ENCODE results near the gene TFCP2L1. TPM values are rescaled to one million over a fixed set of nuclear protein-coding genes. Genes with fewer than 3 reads are reported as not detected.
"Not testable (repeated sequence)": the region's sequence is repeated elsewhere in the genome, so short reads cannot be mapped to it uniquely, and the experiment has no call there.

The TFCP2L1 gene
- total RNA-seq, 2 experiments from 2014 or later, result 0.17 to 0.30 TPM

- Mint-ChIP-seq H3K9me3 (no peaks in the 10 kb centered on the region), H3K27ac (no peak overlapping the region), H3K27me3 (no peaks in the 10 kb centered on the region), H3K4me1 (ENCODE audit: low read depth) (no peaks in the 10 kb centered on the region), H3K36me3 (ENCODE audit: low read depth) (no peaks in the 10 kb centered on the region), H3K4me3 (no peak overlapping the region)
- no peak for ATAC-seq (ENCODE audit: poor library complexity)
- intact Hi-C loops (cut with DNase I, micrococcal nuclease), result no loop called here
- H3K9me3 ChIP-seq (ENCODE audit: control insufficient read depth in 1 of 2, insufficient read depth in 1 of 2, low read length in 2 of 2), result no peaks in the 10 kb centered on the region
- ChIA-PET POLR2A (no interaction called here), CTCF (no interaction called here)
- H3K4me1 ChIP-seq (ENCODE audit: insufficient read depth, low read length), result no peaks in the 10 kb centered on the region
- H3K27me3 ChIP-seq (ENCODE audit: control insufficient read depth in 1 of 2, insufficient read depth in 2 of 2, low read length in 2 of 2), result no peaks in the 10 kb centered on the region
- no peak overlapping the region for H3K27ac ChIP-seq (ENCODE audit: low read depth in 1 of 2, low read length in 2 of 2)
- TF ChIP-seq CTCF (IDR thresholded peaks at IDR 0.05), result no peak
- no peaks in the 10 kb centered on the region for H3K36me3 ChIP-seq (ENCODE audit: insufficient read depth, low read length)
- no peak for DNase-seq
- H3K4me3 ChIP-seq (ENCODE audit: low read length), result no peak overlapping the region
These were observed 32.0 kb upstream of the TFCP2L1 start for GRCh38 chr2:121316986-121317385.

GRCh38 chr2:121313701-121314100 is 28.7 kb upstream of the TFCP2L1 start:
- POLR2A ChIA-PET; DNase-seq; H3K9me3 Mint-ChIP-seq; H3K27me3 ChIP-seq (ENCODE audit: control insufficient read depth in 1 of 2, insufficient read depth in 2 of 2, low read length in 2 of 2); H3K36me3 Mint-ChIP-seq (ENCODE audit: low read depth); H3K4me3 ChIP-seq (ENCODE audit: low read length); H3K4me1 ChIP-seq (ENCODE audit: insufficient read depth, low read length); H3K9me3 ChIP-seq (ENCODE audit: control insufficient read depth in 1 of 2, insufficient read depth in 1 of 2, low read length in 2 of 2); H3K27me3 Mint-ChIP-seq; CTCF ChIA-PET; H3K27ac ChIP-seq (ENCODE audit: low read depth in 1 of 2, low read length in 2 of 2); H3K4me1 Mint-ChIP-seq (ENCODE audit: low read depth); H3K4me3 Mint-ChIP-seq; ATAC-seq (ENCODE audit: poor library complexity); intact Hi-C loops (cut with DNase I, micrococcal nuclease); H3K27ac Mint-ChIP-seq; H3K36me3 ChIP-seq (ENCODE audit: insufficient read depth, low read length): not testable (repeated sequence)

GRCh38 chr2:121309801-121310200 is 24.8 kb upstream of the TFCP2L1 start:
- ChIA-PET POLR2A (no interaction called here), CTCF (no interaction called here)
- Mint-ChIP-seq H3K9me3 (no peaks in the 10 kb centered on the region), H3K36me3 (ENCODE audit: low read depth) (no peaks in the 10 kb centered on the region), H3K27ac (no peak overlapping the region), H3K4me1 (ENCODE audit: low read depth) (no peaks in the 10 kb centered on the region), H3K27me3 (peaks cover 34% of the 10 kb centered on the region), H3K4me3 (no peak overlapping the region)
- Histone ChIP-seq H3K27ac (ENCODE audit: low read depth in 1 of 2, low read length in 2 of 2) (no peak overlapping the region), H3K4me1 (ENCODE audit: insufficient read depth, low read length) (no peaks in the 10 kb centered on the region), H3K27me3 (ENCODE audit: control insufficient read depth in 1 of 2, insufficient read depth in 2 of 2, low read length in 2 of 2) (peaks cover 10 to 14% of the 10 kb centered on the region in 2 experiments), H3K36me3 (ENCODE audit: insufficient read depth, low read length) (no peaks in the 10 kb centered on the region), H3K9me3 (ENCODE audit: control insufficient read depth in 1 of 2, insufficient read depth in 1 of 2, low read length in 2 of 2) (no peaks in the 10 kb centered on the region), H3K4me3 (ENCODE audit: low read length) (no peak overlapping the region)
- intact Hi-C loops (cut with DNase I, micrococcal nuclease), result no loop called here
- ATAC-seq (ENCODE audit: poor library complexity), result no peak
- DNase-seq, result peak in 3 of 14 experiments; percentile 7 to 48 (median 31)
- TF ChIP-seq CTCF (IDR thresholded peaks at IDR 0.05), result no peak

- no peaks in the 10 kb centered on the region for H3K4me1 Mint-ChIP-seq (ENCODE audit: low read depth)
- H3K27ac Mint-ChIP-seq, result no peak overlapping the region
- ATAC-seq (ENCODE audit: poor library complexity) (no peak), DNase-seq (no peak)
- Histone ChIP-seq H3K9me3 (ENCODE audit: control insufficient read depth in 1 of 2, insufficient read depth in 1 of 2, low read length in 2 of 2) (no peaks in the 10 kb centered on the region), H3K4me1 (ENCODE audit: insufficient read depth, low read length) (no peaks in the 10 kb centered on the region), H3K27ac (ENCODE audit: low read depth in 1 of 2, low read length in 2 of 2) (no peak overlapping the region), H3K27me3 (ENCODE audit: control insufficient read depth in 1 of 2, insufficient read depth in 2 of 2, low read length in 2 of 2) (peaks cover 10 to 14% of the 10 kb centered on the region in 2 experiments), H3K4me3 (ENCODE audit: low read length) (no peak overlapping the region), H3K36me3 (ENCODE audit: insufficient read depth, low read length) (no peaks in the 10 kb centered on the region)
- peaks cover 37% of the 10 kb centered on the region for H3K27me3 Mint-ChIP-seq
- H3K36me3 Mint-ChIP-seq (ENCODE audit: low read depth), result no peaks in the 10 kb centered on the region
- ChIA-PET POLR2A (no interaction called here), CTCF (no interaction called here)
- intact Hi-C loops (cut with DNase I, micrococcal nuclease), result no loop called here
- no peak overlapping the region for H3K4me3 Mint-ChIP-seq
- no peak for TF ChIP-seq CTCF (IDR thresholded peaks at IDR 0.05)
- H3K9me3 Mint-ChIP-seq, result no peaks in the 10 kb centered on the region
These were observed 24.3 kb upstream of the TFCP2L1 start for GRCh38 chr2:121309323-121309722.
